NCI-H2196 (cell line): ENCODE results near the gene NDUFC1.
"Not testable (repeated sequence)": the region's sequence is repeated elsewhere in the genome, so short reads cannot be mapped to it uniquely, and the experiment has no call there.

Experiments
- DNase-seq: peaks from one replicate; lab custom pipeline; 2025; ENCODE audit not compliant: unreplicated experiment; lab: John Stamatoyannopoulos, UW

The NDUFC1 gene

DNA sequence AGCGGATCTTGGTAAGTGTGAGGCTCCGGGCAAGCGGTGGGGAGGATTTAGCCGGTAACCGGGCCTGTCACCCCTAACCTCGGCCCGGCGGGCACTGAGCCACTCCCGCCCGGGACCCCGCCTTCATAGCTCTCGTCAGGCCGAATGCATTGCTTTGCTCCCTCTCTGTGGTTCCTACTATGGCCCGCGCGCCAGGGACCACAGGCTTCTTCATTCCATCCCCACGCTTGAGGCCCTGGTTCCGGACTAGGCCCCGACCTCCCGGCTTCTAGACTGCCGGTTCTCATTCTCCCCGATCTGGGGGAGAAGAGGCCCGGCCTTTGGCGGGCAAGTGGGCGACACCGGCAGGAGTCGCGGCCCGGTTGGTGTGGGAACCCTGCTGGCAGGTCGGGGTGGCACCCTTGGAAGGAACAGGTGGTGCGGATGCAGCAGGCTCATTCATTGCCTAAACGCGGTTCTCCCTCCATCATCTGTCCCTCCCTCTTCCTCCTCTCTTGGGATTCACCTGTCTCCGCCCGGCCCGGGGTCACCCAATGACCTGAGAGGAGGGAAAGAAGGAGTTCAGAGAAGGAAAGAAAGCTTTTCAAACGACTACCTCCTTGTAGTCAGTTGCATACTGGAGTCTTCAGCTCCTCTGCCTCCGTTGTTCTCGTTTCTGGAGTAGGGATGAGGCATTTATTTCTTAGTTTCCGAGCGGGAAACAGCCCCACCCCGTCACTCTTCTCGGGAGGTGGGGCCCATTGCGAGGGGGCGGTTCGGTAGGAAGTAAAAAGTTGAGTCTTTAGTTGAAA is at the start of gene NDUFC1:
TSS of gene NDUFC1 (minus strand) at position 657 of the 791 bp plus-strand sequence. CDS start 6,679 bp downstream, outside the sequence.
- peak; percentile 17 for DNase-seq

DNA sequence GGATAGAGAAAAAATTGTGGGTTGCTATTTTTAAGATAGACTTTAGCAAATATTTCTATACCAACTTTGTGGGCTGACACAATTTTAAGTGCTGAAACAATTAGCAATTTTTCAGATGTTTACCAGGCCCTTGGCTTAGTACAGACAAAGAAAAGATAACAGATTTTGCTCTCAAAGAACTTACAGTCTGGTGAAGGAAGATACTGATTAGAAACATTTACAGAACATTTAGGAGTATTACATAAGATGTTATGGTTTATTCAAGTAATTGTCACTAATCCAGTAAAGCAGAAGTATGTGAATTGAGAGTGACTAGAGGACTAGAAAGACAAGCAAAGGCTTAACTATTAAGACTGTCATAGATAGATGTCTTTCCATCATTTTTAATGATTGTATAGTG is 35.3 kb upstream of the NDUFC1 start:
- DNase-seq: no peak

DNA sequence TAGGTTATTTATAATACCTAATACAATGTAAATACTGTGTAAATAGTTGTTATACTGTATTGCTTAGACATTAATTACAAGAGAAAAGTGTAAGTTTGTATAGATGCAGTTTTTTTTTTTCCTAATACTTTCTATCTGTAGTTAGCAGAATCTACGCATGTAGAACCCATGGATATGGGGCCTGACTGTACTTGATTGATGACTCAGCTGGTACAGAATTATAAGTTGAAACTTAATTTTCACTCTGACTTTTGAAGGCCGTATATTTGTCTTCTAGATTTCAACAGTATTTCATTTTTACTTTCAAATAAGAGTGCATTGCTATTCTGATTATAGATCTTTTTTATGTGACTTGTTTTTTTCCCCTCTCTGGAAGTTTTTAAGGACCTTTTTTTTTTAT is 30.8 kb upstream of the NDUFC1 start:
- no peak for DNase-seq

DNA sequence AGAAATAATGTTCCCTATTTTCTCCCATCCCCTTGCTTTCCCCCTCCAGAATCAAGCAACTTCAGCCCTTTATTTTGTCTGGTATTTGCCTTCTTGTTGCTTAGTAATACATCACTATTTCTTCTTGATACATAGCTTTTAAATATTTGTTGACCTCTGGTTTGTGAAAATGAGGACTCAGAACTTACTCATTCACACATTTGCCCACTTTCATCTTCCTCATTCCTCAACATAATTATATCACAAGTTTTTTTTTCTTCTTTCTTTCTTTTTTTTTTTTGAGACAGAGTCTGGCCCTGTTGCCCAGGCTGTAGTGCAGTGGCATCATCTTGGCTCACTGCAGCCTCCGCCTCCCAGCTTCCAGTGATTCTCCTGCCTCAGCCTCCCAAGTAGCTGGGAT is 28.9 kb upstream of the NDUFC1 start:
- no peak for DNase-seq

DNA sequence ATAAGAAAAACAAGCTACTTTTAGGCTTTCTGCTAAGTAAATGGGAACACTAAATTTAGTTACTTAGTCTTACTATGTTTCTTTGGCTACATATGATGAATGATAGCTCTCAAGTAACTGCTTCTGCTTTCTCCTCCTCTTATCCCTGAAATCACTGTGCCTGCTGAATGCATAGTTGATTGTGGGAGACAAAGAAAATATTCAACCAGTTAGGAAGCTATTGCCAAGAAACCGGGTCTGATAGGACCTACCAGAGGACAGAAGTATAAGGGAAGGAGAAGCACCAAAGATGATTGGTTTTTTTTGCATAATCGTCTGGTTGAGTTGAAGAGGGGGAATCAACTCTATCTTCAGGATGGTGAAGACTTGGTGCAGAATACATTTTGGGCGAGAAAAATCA is 28.0 kb upstream of the NDUFC1 start:
- DNase-seq: no peak

DNA sequence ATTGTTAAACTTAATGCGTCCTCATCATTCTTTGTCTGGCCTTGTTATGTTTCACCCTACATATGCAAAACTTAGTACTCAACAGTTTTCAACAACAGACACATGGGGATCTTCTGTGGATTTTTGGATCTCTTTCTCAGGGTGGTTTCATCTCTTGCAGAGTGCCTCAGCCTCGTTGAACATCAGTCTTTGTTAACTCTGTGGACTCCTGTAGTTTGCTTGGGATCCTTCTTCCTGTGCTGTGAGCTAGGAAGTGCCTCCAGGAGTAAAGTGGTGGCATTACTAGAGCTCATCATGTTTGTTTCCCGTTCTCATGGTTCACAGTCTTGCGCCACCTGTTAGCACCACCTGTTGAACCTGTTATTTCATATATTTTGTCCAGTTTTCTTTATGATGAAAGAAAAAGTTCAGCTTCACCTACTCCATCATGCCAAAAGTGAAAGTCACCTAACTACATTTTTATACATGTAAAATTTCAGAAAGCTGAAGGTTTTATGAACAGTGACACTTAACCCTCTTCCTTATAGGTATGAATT is 27.5 kb upstream of the NDUFC1 start:
- DNase-seq: no peak

DNA sequence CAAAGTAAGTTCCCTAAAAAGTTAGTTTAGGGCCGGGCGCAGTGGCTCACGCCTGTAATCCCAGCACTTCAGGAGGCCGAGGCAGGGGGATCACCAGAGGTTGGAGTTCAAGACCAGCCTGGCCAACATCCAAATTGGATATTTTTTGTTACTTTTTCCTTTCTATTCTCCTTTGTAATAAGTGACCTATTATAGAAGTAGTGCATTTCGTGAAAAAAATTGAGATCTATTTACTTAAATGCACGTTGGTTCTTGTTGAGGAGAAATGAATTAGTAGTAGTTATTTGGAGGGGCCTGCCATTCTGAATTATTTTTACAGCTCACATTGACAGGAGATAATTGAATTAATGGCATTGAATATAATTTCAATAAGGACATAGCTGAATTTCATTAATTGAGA is 22.3 kb upstream of the NDUFC1 start:
- no peak for DNase-seq

DNA sequence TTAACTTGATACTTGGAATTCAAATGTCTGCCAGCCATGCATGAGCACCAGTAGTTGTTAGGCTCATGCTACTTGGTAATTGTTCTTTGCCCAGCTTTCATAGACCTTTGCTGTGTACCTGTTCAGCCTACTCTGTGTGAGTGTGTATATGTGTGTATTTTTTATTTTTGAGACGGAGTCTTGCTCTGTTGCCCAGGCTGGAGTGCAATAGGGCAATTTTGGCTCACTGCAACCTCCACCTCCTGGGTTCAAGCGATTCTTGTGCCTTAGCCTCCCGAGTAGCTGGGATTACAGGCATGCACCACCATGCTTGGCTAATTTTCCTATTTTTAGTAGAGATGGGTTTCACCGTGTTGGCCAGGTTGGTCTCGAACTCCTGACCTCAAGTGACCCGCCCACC is 20.3 kb upstream of the NDUFC1 start:
- DNase-seq: not testable (repeated sequence)

DNA sequence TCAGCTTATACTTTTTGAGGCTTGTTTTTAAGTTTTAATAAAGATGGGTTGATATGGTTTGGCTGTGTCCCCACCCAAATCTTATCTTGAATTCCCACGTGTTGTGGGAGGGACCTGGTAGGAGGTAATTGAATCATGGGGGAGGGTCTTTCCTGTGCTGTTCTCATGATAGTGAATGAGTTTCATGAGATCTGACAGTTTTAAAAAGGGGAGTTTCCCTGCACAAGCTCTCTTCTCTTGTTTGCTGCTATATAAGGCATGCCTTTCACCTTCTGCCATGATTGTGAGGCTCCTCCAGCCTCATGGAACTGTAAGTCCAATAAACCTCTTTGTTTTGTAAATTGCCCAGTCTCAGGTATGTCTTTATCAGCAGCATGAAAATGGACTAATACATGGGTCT is 19.8 kb upstream of the NDUFC1 start:
- DNase-seq: not testable (repeated sequence)

DNA sequence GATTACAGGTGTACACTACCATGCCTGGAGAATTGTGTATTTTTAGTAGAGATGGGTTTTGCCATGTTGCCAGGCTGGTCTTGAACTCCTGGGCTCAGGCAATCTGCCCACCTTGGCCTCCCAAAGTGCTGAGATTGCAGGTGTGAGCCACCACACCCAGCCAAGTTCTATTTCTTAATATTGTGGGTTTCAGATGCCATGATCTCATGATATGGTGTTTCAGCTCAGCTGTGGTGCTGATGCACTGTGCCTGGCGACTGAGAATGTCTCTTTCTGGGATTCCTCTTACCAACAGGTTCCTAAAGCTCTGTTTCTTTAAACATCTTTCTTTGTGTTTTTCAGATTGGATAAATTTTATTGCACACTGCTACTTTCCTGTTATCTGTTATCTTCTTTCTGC is 17.3 kb upstream of the NDUFC1 start:
- no peak for DNase-seq

DNA sequence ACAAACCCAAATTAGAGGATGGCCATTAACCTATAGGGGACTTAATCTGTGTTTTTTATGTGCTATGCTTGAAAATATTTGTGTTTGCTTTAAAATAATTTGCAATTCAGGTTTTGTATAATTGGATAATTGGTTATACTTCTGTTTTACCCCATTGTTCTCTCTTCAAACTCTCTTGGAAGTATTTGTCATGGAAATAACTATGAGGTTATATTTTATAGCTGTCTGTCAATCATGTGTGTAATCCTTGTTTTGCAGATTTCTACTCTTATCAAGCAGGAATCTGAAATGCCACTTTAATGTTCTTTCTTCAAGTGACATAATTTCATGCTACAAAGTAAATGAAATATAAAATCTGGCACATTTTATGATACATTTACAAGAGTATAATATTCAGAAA is 15.4 kb upstream of the NDUFC1 start:
- DNase-seq: no peak

DNA sequence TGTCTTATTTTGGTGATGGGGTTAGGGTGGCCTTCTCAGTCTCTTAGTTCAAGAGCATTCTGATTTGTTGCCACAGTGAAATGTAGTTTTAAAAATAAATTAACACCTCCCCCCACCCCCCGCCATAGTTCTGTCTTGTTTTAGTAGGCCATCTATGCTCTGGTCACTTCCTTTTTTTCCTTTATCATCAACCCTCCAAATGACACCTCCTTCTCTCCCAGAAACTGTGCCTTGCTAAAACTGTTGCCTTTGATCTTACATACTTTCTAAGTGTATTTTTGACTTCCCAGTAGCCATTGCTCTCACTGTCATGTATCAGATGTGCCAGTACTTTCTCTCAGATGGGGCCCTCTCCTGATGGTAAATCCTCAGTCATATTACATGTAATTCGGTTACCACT is 14.5 kb upstream of the NDUFC1 start:
- no peak for DNase-seq

DNA sequence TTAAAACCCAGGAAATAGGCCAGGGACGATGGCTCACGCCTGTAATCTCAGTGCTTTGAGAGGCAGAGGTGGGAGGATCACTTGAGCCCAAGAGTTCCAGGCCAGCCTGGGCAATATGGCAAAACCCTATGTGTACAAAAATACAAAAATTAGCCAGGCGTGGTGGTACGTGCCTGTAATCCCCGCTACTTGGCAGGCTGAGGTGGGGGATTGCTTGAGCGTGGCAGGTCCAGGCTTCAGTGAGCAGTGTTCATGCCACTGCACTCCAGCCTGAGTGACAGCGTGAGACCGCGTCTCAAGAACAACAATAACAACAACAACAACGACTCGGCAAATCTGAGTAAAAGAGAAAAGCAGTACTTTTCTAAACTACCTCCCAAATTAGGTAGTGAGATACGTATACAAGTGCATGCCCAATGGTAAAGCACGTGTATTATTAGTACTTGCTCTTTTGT is 13.0 kb upstream of the NDUFC1 start:
- no peak for DNase-seq

DNA sequence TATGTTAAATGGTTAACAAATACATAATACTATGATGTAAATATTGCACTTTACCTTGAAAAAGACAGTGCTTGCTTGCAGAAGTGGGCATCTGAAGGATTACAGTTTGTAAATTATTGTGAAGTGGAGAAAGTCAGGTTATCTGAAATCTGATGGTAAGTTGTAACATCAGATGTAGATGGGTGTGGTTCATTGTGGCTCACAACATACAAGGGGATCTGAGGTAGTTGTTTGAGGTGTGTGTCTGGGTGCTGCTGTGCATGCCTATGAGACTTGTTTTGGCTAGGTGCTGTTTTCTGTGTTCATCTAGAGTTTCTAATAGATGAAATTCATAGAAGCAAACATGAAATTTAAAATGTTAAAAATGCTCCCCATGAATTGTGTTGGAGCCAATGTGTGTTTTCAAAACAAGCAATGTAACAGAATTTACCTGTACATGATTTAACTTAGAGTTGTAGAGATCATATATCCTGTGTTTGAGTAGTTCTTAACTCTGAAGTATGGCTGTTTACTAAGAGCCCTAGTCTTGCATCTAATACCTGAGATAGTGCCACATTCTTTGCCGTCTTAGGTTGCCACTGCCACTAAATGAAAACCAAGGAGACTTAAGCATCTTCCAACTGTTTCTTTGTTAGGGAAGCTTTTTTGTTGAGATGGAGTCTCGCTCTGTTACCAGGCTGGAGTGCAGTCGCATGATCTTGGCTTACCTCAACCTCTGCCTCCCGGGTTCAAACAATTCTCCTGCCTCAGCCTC is 11.9 kb upstream of the NDUFC1 start:
- no peak for DNase-seq

DNA sequence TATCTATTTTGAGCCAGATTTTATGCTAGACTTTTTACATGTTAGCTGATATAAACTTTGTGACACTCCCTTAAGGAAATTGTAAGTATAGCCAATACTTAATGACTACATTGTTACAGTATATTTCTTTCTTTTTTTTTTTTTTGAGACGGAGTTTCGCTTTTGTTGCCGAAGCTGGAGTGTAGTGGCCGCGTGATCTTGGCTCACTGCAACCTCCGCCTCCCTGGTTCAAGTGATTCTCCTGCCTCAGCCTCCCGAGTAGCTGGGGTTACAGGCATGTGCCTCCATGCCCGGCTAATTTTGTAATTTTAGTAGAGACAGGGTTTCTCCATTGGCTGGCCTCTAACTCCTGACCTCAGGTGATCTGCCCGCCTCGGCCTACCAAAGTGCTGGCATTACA is 11.1 kb upstream of the NDUFC1 start:
- not testable (repeated sequence) for DNase-seq

DNA sequence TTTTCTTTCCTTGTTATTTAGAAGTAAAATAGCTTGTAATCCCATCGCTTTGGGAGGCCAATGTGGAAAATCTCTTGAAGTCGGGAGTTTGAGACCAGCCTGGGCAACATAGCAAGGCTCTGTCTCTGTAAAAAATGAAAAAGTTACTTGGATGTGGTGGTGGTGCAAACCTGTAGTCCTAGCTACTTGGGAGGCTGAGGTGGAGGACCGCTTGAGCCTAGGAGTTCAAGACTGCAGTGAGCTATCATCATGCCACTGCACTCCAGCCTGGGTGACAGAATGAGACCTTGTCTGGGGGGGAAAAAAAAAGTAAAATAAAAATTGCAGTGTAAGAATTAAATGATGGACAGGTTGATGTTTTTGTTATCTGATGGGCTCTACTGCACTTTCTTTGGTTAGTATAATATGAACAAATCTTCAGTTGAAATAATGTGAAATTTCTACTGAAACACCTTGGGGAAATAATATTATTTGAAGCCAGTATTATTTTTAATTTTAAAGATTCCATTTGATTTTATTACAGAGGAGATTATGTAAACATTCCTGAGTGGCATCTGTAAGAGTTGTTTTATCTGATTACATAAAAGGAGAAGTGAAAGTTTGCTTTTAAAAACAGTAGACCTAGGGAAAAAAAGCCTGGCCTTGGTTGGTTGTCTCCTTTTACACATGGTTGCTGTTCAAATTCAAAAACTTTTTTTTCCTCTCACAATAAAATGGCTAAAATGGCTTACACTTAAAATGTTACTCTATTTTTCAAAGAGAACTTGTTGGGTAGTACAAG is 10.5 kb upstream of the NDUFC1 start:
- no peak for DNase-seq

DNA sequence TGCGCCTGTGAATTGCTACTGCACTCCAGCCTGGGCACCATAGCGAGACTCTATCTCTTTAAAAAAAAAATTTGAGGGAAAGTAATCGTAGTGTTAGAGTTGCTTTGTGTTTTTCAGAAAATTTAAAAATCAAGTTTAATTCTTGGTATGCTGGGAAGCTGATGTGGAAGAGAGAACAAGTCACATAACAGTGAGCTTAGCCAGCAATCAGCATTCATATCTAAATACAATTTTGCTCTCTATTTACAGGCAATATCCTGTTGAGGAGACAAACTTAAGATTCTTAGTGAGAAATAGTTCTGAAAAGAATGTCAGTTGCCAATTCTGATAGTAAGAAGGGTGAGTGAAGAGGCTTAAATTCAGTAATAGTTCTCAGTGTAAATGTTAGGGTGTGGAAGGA is 9.6 kb upstream of the NDUFC1 start:
- no peak for DNase-seq

DNA sequence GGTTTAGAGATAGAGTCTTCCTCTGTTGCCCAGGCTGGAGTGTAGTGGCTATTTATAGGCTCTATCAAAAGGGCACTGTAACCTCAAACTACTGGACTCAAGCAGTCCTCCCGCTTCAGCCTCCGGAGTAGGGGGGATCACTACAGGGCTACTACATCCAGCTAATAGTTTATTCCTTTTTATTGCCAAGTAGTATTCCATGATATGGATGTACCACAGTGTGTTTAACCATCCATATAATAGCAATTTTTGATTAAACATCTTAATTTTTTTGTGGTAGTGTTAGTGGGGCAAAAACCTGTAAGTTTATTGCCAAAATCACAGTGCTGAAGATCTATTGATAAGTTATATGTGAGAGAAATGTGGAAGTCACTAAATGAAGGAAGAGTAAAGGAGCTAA is 2.6 kb upstream of the NDUFC1 start:
- DNase-seq: no peak

DNA sequence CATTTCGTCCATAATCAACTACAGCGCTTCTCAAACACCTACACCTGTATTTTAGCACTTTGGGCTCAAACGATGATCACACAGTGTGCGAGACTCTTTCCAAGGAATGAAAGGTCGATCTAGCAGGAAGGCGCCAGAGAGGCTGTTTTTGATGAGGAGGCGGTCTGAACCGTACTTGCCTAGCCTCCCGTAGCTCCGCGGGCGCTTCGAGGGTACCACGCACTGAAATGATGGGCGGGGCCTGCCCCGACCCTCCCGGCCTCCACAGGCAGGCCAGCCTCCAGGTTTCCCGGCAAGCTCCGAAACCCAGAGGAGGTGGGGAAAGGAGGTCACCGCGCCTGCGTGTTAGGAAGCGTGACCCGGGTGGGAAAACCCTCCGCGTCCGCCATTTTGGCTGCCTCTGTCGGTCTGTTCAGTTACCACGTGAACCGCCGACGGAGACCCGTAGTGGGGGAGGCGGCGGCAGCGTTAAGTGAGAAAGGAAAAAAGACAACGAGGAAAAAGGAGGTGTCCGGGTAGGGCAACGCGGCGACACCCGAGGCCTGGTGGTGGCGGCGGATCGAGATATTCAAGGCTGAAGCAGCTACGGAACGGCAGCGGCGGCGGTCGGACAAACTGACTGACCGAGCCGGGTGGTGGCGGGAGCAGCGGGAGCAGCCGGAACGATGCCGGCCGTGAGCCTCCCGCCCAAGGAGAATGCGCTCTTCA is 1.0 kb downstream of the NDUFC1 start, which contains the start of gene NAA15:
TSS of gene NAA15 (plus strand) at position 393 of the 708 bp plus-strand sequence. CDS start at position 666, 273 bp downstream.
- peak; percentile 89 for DNase-seq

DNA sequence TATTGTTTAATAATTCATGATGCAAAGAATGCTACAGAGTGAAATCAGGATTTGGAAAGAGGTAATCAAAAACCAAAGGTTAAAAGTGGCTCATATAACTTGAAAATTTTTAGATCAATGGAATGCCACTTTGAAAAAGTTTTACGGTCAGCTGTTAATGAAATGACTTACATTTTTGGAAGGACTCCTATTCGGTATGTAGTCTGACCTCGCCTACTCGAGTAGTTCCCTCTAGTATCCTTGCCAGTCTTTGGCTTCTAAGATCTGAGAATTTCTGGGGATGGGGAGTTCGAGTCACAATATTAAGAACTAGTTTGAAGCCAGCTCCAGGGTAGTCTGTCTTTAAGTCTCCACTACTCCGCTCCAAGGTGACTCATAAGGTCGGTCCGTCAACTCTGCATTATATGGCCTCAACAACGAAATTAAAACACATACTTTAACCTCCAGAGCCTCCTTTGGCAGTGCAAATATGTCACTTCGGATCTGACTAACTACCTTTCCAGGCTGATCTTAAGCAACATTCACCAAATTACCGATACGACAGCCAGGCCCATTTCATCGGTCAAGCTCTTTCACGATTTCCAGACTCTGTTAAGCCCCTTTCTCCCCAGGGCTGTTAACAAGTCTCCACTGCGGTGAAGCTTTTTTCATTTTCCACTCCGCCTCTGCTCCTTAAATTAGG is 1.7 kb downstream of the NDUFC1 start:
- peak; percentile 13 for DNase-seq
